NCI-H1417 (cell line): ENCODE data around the gene PHLDA2.

ENCODE experiments used
- DNase-seq, 3 experiments: peaks; one replicate each; lab custom pipeline; 2025; lab: John Stamatoyannopoulos, UW

Gene PHLDA2

DNA sequence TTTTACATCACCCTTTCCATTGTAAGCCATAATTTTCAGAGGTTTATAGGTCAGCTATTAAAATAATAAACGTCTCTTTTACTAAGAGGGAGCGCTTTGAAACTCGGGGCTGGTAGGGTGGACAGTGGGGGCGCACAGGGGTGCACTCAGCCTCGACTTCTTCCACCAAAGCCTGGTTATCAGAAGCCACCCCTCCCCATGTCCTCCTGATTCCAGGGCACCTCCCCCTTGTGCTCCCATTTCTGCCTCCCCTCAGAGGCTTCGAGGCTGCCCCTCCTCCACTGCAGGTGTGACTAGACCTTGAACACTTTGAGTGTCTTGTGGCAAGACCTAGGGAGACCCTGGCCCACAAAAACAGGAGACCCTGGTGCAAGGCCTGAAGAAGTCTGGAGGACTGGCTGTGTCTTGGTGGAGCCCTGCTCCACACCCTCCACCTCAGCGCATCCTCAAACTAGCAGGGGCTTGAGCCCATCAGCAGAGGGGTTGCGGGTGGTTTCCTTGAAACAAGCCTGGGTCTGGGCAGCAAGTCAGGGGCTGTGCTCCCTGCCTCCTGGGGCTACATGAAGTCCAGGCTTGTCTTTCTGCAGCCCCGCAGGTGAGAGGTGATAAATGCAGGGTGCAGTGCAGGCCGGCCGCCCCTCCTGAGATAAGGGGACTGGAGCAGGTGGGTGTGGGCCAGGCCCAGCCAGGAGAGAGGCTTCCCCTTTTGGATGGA lies 46.7 kb downstream of the PHLDA2 start:
- DNase-seq, result peak in 1 of 3 experiments; percentile 20

DNA sequence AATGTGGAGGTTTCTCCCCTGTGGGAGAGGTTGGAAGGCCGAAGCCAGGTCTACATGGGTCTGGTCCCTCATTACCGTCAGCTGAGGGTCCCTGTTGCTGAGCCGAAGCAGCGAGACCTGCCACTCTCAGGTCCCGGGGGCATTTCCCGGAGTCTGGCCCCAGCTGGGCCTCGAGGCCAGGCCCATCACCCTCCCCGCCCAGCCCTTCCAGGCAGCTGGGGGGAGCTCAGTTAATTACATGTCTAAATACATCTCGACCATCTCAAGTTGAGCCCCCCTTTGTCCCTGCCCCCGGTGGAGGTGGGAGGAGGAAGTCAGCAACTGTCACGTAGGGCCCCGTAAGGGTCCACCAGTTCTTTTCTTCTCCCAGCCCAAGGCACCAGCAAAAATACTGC lies 47.2 kb downstream of the PHLDA2 start:
- DNase-seq, result peak in 2 of 3 experiments; percentile 18 to 56

DNA sequence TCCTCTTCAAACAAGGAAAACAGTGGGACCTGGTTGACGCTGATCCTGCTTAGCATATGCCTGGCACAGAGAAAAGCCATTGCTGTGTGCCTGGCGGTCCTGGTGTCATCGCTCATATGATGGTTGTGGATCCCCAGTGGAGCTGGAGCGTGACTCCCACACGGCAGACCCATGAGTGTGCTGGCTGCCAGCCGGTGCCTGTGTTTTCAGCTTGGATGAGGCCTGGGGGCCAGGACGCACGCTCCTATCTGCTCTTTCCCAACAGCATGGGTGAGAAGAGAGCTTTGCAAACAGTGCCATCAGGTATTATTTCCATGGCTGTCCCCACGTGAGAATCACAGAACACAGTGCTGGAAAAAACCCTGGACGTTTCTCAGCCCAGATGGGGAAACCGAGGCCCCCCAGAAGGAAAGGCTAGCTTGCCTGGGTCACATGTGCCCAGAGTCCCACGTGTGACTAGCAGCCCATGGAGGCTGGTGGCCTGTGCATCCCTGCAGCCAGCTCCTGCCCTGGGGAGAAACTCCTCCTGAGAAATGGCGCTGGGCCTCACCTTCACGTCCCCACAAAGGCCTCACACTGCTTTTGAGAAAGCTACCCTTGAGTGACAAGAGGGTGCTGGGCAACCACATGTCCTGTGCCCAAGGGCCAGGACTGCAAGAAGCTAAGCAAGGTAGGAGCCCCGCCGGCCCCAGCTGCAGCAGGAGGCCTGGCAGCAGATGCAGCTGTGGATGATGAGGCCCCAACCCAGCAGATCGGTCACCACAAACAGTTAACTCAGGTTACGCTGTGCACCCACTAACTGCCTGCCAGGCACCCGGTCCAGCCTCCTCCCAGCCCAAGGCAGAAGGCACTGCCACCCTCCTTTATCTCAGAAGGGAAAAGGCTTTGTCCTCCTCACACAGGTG lies 47.9 kb downstream of the PHLDA2 start:
- DNase-seq, result peak in 1 of 3 experiments; percentile 40

DNA sequence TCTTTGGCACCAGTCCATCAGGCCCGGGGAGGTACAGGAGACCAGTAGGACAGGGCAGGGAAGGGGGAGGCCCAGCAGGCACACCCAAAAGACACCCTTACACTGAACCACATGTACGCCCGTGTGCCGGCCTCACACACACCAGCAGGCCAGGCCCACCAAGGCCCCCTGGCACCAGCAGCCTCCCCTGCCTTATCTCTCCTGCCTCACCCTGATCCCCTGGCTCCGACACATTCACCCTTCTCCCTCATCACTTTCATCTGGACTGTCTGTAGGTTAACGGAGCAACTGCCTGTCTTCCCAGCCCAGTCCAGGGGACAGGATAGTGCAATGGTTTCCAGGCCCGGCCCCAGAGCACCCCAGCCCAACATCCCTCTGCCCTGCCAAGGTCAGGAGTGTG lies 48.6 kb downstream of the PHLDA2 start:
- DNase-seq, result no peak

DNA sequence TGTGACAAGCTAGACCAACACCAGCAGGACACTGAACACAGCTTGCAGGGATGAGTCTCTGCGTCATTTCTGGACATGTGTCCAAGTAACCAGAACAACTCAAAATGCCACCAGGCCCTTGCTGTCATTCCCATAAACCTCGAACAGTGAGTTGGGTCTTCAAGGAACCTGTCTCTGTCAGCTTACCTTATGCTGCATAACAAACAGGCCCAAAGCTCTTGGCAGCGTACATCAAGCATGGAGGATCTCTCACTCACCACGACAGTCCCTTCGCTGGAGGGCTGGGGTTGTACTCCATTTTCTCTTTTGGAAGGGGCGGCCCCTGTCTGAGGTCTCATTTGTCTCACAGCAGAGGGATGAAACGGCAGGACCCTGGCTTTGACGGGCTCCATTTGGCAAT lies 50.4 kb downstream of the PHLDA2 start:
- DNase-seq, result no peak
